Astrocyte of the spinal cord (primary cell): ENCODE data around the gene FTCD.

Source experiments
- DNase-seq: peaks from one replicate; pipeline ENCODE4 v3.0.0; 2011; ENCODE audit warnings: low read depth, low spot score
- H3K4me3 ChIP-seq: 2 replicates; pipeline ENCODE4 v1.5.1; 2011; ENCODE audit warnings: low read depth, mild to moderate bottlenecking, low read length, moderate library complexity
- CTCF ChIP-seq: IDR thresholded peaks from 2 replicates; pipeline ENCODE4 v1.5.1; 2012; ENCODE audit warnings: low read depth, mild to moderate bottlenecking, low read length, inconsistent platforms
- in situ Hi-C: cut with HindIII; loops from 2 replicates; pipeline ENCODE4 v1.10.0; 2017; ENCODE audit warnings: low sequenced_read_pairs

FTCD gene

GRCh38 chr21:46092026-46092764, 63.2 kb downstream of the FTCD start:
- DNase-seq: peak; percentile 97
- H3K4me3 ChIP-seq: no peak overlapping the region
- no peak for TF ChIP-seq CTCF
- in situ Hi-C loops: no loop called here

- no peak overlapping the region for H3K4me3 ChIP-seq
- no peak for TF ChIP-seq CTCF
- DNase-seq: no peak
- in situ Hi-C loops: no loop called here
Observed at GRCh38 chr21:46091631-46092025, 63.8 kb downstream of the FTCD start.

GRCh38 chr21:46091118-46091517, 64.3 kb downstream of the FTCD start:
- no peak for TF ChIP-seq CTCF
- no peak for DNase-seq
- H3K4me3 ChIP-seq: no peak overlapping the region
- in situ Hi-C loops: no loop called here

- in situ Hi-C loops: no loop called here
- H3K4me3 ChIP-seq: no peak overlapping the region
- TF ChIP-seq CTCF: no peak
- no peak for DNase-seq
Observed at GRCh38 chr21:46089285-46089684, 66.1 kb downstream of the FTCD start.

- no peak overlapping the region for H3K4me3 ChIP-seq
- in situ Hi-C loops: no loop called here
- DNase-seq: no peak
- TF ChIP-seq CTCF: no peak
Observed at GRCh38 chr21:46088189-46088588, 67.2 kb downstream of the FTCD start.

GRCh38 chr21:46087641-46088040, 67.7 kb downstream of the FTCD start:
- DNase-seq: no peak
- no peak for TF ChIP-seq CTCF
- in situ Hi-C loops: no loop called here
- no peak overlapping the region for H3K4me3 ChIP-seq
